Kidney epithelial cell (primary cell): Measurements from ENCODE around the gene CWC27. TPM values are rescaled to one million over a fixed set of nuclear protein-coding genes. Genes with fewer than 3 reads are reported as not detected.

Experiments
- DNase-seq: peaks from one replicate; pipeline ENCODE4 v3.0.0-alpha.2; 2010; ENCODE audit warnings: low read depth
- H3K27me3 ChIP-seq: 2 replicates; pipeline ENCODE4 v1.6.0; 2011; ENCODE audit warnings: low read length; ENCODE audit not compliant: control insufficient read depth, insufficient read depth
- H3K36me3 ChIP-seq: 2 replicates; pipeline ENCODE4 v1.5.1; 2011; ENCODE audit warnings: low read length; ENCODE audit not compliant: control insufficient read depth, insufficient read depth
- H3K4me3 ChIP-seq: 2 replicates; pipeline ENCODE4 v1.5.1; 2011; ENCODE audit warnings: low read depth, mild to moderate bottlenecking, control low read depth, low read length
- total RNA-seq: library from RNA; depleted of rRNA; stranded (reverse); fragments of >200 nt; gene quantifications from 2 replicates; pipeline ENCODE4 v1.2.3, GENCODE V29; 2015
- TF ChIP-seq, protein P1 (sequence below): IDR thresholded peaks from 2 replicates; pipeline ENCODE4 v1.5.1; 2011; ENCODE audit warnings: mild to moderate bottlenecking, moderate library complexity, low read length, control low read depth, inconsistent platforms; ENCODE audit not compliant: insufficient read depth, poor library complexity, severe bottlenecking

CWC27 gene
- total RNA-seq, 1 donor from 2014 or later, result 23.6 TPM

- no peak for DNase-seq
- TF ChIP-seq, protein P1, sequence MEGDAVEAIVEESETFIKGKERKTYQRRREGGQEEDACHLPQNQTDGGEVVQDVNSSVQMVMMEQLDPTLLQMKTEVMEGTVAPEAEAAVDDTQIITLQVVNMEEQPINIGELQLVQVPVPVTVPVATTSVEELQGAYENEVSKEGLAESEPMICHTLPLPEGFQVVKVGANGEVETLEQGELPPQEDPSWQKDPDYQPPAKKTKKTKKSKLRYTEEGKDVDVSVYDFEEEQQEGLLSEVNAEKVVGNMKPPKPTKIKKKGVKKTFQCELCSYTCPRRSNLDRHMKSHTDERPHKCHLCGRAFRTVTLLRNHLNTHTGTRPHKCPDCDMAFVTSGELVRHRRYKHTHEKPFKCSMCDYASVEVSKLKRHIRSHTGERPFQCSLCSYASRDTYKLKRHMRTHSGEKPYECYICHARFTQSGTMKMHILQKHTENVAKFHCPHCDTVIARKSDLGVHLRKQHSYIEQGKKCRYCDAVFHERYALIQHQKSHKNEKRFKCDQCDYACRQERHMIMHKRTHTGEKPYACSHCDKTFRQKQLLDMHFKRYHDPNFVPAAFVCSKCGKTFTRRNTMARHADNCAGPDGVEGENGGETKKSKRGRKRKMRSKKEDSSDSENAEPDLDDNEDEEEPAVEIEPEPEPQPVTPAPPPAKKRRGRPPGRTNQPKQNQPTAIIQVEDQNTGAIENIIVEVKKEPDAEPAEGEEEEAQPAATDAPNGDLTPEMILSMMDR, result no peak
- H3K36me3 ChIP-seq, result no peaks in the 10 kb centered on the region
- no peaks in the 10 kb centered on the region for H3K27me3 ChIP-seq
- no peak overlapping the region for H3K4me3 ChIP-seq
These were observed 272.8 kb downstream of the CWC27 start for GRCh38 chr5:65041296-65042158.

DNA sequence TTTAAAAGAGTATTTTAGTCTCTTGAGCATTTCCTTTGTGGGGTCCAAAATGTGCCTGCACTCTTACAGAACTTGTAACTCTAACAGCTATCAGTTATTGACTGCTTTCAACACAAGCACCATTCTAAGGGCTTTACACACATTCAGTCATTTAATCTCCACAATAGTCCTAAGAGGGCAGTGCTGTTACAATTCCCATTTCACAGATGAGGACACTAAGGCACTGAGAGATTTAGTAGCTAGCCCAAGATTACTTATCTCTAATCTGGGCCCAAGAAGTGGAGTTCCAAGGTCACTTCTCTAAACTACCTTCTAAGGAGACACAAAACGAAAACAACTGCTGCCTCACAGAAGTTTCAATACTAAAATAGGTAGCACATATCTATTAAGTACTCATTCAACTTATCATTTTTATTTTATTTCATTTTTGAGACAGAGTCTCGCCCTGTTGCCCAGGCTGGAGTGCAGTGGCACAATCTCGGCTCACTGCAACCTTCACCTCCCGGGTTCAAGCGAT lies 275.2 kb downstream of the CWC27 start:
- DNase-seq, result no peak
- Histone ChIP-seq H3K27me3 (no peaks in the 10 kb centered on the region), H3K4me3 (no peak overlapping the region), H3K36me3 (no peaks in the 10 kb centered on the region)
- TF ChIP-seq, protein P1, result no peak

DNA sequence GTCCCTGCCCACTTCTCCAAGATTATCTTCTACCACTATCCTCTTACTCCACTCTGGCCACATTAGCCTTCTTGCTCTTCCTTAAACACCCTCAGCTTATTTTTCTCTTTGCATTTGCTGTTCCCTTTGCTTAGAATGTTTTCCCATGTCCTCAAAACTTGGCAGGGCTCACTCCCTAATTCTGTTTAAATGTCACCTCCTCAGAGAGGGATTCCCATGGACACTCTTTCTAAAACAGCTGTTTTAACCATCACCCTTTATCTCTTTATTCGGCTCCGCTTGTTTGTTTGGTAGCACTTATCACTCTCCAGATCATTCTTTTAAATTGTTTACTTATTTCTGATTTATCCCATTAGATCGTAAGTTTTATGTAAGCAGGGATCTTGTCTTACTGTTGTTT lies 278.5 kb downstream of the CWC27 start:
- no peak for DNase-seq
- TF ChIP-seq, protein P1, result no peak
- Histone ChIP-seq H3K27me3 (no peaks in the 10 kb centered on the region), H3K36me3 (no peaks in the 10 kb centered on the region), H3K4me3 (no peak overlapping the region)

DNA sequence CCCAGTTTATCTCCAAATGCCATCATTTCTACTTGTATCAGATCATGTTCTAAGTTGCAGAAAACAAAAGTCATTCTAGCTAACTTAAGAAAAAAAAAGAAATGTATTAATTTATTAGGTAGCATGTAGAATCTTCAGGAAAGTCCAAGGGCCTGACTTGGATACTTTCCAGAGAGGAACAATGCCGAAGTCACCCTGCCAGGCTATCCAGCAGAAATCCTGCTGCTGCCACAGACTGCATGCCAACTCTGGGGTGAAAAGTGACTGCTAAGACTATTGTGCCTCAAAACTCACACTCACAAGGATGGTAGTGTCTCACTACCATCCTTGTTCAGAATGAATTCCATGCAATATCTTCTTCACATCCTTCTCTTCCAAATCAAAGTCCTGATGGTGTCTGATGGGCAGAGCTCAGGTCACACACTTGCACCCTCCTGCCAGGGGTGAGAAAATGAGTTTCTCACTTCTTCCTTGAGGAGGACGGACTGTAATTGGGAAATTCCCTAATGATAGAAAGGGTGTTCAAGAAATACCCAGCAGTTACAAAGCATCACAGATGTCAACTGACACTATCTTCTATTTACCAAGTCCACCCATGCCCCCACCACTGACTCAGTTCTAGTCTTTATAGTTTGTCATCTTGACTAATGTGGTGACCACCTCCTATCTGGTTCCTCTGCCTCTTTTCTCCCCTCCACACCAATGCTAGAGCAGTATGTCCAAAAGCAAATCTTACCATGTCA lies 279.4 kb downstream of the CWC27 start:
- TF ChIP-seq, protein P1, result no peak
- Histone ChIP-seq H3K4me3 (no peak overlapping the region), H3K27me3 (no peaks in the 10 kb centered on the region), H3K36me3 (no peaks in the 10 kb centered on the region)
- no peak for DNase-seq

DNA sequence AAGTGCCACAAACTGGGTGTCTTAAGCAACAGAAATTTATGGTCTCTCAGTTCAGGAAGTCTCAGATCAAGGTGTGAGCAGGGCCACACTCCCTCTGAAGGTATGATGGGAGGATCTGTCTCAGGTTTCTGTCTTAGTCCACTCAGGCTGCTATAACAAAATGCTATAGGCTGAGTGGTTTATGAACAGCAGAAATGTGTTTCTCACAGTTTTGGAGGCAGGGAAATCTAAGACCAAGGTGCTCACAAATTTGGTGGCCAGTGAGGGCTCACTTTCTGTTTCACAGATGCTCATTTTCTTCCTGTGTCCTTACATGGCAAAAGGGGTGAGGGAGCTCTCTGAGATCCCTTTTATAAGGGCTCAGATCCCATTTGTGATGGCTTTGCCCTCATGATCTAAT lies 281.4 kb downstream of the CWC27 start:
- Histone ChIP-seq H3K4me3 (no peak overlapping the region), H3K27me3 (no peaks in the 10 kb centered on the region), H3K36me3 (no peaks in the 10 kb centered on the region)
- no peak for DNase-seq
- TF ChIP-seq, protein P1, result no peak
